ENCODE results near the gene CAMTA1.

CAMTA1 gene

DNA sequence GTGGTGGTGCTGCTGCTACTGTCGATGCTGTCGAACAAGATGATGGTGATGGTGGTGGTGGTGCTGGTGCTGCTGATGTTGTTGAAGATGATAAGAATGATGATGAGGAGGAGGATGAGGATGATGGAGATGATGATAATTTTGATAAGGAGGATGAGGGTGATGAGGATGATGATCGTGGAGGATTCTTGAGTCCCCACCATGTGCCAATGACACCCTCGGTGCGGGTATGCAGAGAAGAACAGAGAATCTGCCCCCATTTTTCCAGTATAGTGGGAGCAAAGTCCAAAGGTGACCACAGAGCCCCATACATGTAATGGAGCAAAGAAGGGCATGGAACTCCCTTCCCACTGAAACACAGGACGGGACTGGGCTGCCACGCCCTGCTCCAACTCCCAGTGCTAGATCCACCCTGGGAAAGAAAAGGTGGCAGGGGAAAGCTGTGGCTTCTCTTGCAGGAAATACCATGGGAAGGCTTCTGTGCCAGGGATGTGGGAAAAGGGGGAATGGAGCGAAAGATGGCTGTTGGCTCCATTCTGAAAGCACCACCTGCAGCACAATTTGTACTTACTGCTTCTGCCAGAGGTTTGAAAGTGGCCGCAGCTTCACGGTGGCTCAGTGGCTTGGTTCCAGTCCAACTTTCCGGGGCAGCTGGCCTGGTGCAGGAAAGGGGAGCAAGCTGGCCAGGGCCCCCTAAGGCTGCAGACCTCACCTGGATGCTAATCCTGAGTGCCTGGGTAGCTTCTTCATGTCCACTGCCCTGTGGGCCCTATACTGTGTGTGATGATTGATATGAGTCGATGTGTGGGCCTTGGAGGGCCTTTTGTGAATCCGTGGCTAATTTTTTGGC is 598.6 kb downstream of the CAMTA1 start:
- DNase-seq, result no peak

DNA sequence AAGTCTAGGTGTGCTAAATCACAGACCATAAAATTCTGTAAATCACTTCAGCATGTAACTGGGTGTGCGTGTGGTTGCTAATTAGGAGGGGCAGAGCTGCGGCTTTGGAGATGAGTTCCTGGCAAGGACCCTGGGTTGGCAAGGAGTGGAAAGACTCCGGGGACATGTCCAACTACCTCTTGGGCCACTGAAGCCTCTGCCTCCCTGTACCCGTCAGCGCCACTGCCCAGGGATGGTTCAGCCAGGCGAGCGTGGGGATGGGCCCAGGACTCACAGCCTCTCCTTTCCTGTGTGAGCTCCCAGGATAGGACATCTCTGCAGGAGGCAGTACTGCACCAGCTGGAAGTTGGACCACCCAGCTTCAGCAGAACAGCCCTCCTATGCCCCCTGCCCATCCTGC is 599.4 kb downstream of the CAMTA1 start:
- DNase-seq, result no peak

- DNase-seq, result no peak
Measured at GRCh38 chr1:7385471-7386225, 600.4 kb downstream of the CAMTA1 start.

- DNase-seq, result no peak
Measured at GRCh38 chr1:7386226-7387052, 601.2 kb downstream of the CAMTA1 start.

- no peak for DNase-seq
Measured at GRCh38 chr1:7387053-7387927, 602.0 kb downstream of the CAMTA1 start.

- no peak for DNase-seq
Measured at GRCh38 chr1:7388141-7388487, 602.9 kb downstream of the CAMTA1 start.

- no peak for DNase-seq
Measured at GRCh38 chr1:7388488-7389185, 603.4 kb downstream of the CAMTA1 start.

- no peak for DNase-seq
Measured at GRCh38 chr1:7389201-7389905, 604.1 kb downstream of the CAMTA1 start.

DNA sequence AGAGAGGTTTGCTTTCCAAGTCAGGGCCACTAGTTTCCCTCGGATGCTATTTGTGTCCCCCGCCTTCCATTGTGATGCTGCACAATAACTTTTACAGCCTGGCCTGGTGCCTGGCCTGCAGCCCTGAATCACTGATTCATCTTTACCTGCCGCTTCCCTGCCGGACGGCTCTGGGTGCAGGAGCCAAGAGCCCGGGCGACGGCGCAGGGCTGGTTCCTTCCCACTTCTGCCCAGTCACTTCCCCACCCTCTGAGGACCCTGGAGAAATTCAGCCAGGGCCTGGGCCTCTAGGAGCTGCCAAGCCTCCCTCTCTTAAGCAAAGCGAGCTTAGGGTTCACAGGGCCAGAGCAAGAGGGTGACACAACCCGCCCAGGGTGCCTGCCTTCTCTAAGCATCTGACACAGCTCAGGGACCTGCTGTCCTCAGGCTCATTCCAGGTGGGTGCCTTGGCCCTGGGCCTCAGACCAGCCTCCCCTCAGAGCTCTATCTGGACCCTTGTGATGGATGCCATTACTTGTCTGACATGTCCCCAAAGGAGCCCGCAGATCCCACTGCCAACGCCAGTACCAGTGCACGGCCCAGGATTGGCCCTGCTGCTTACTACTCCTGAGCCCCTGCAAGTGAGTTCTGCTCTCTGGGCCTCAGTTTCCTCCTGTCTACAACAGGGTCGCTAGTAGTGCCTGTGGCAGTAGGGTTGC is 604.8 kb downstream of the CAMTA1 start:
- no peak for DNase-seq

- DNase-seq, result no peak
Measured at GRCh38 chr1:7390604-7391000, 605.3 kb downstream of the CAMTA1 start.

- no peak for DNase-seq
Measured at GRCh38 chr1:7393136-7393535, 607.9 kb downstream of the CAMTA1 start.

DNA sequence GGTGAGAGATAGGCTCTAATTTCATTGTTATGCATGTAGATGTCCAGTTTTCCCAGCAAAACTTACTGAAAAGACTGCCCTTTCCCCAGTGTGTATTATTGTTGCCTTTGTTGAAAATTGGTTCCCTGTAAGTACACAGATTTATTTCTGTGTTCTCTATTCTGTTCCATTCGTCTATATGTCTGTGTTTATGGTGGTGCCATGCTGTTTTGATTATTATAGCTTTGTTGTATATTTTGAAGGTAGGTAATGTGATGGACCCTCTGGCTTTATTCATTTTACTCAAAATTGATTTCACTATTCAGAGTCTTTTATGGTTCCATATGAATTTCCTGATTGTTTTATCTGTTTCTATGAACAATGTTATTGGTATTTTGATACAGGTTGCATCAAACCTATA is 610.0 kb downstream of the CAMTA1 start:
- DNase-seq, result no peak

GRCh38 chr1:7398982-7399381 is 613.7 kb downstream of the CAMTA1 start:
- no peak for DNase-seq

DNA sequence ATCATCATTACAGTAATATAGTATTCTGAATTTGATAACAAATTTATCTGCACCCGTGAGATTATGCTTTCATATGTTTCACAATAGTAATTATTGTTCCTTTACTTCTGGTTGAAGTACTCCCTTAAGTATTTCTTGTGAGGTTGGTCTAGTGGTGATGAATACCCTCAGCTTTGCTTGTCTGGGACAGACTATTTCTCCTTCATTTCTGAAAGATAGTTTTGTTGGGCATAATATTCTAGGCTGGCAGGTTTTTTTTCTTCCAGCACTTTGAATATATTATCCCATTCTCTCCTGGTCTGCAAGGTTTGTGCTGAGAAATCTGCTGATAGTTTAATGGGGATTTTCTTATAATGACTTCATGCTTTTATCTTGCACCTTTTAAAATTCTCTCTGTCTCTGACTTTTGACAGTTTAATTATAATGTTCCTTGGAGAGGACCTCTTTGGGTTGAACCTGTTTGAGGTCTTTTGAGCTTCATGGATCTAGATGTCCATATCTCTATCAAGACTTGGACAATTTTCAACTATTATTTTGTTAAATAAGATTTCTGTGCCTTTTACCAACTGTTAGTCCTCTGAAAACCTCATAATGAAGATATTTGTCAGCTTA is 614.4 kb downstream of the CAMTA1 start:
- no peak for DNase-seq

DNA sequence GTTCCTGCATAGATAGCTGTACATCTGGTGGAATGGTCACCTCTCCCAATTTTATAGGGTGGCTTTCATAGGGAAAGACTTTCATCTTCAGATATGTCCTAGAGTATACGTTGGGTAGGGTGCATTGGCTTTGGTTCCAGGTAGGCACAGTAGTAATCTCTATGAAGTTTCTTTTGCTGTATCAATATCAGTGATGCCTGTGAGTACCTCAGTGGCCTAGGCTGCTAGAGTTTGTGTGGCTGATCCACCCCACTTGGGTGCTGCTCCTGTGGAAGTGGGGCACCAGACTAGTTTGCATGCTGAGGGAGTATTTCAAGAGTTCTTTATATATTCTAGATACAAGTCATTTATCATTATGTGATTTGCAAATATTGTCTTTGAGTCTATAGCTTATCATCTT is 615.3 kb downstream of the CAMTA1 start:
- DNase-seq, result no peak

DNA sequence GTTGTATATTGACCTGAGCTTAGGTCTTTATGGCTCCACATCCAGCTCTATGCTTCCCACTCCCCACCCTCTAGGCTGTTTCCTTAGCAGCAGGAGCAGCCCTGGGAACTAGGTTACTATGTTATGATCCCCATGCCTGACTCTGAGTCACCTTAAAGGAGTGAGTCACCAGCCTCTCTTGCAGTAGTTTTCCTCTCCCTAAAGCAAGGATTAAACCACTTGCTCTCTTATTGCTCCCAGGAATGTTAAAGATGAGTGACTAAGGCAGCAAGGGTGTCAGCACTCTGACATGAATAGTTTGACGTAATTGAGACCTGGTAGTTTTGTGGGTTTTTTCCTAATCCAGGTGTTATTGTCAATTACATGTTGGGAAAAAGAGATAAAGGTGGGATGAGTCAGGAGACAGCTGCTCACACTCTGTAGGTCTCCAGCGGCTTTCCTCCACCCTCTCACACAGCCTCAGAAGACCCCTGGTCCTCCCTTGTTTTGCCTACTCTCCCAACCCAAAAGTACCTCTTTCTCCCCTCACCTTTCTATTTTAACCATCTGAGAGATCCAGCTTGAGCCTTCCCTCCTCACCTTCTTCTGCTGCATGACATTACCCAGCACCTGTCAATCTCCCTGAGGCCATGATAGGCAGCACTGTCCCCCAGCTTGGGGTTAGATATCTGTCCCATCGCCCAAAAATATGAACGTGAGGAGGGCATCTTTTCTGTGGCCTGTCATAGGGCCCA is 616.7 kb downstream of the CAMTA1 start:
- DNase-seq, result no peak

GRCh38 chr1:7402548-7402850 is 617.2 kb downstream of the CAMTA1 start:
- no peak for DNase-seq

GRCh38 chr1:7403265-7404045 is 618.2 kb downstream of the CAMTA1 start:
- DNase-seq, result no peak
